HL-60 (cell line): ENCODE results near the gene TMEM134.

Source experiments
- DNase-seq, 2 experiments: peaks; one replicate each; pipeline ENCODE4 v3.0.0-alpha.2; 2010 to 2020; ENCODE audit warnings: low read depth in 1 of 2, low spot score in 1 of 2
- H3K27ac ChIP-seq: fragments of 250-450 bp; sonication (Bioruptor Pico); replicated peaks from 2 replicates; pipeline ENCODE4 v1.5.1; 2020; ENCODE audit warnings: mild to moderate bottlenecking, moderate library complexity
- H3K27me3 ChIP-seq: fragments of 250-450 bp; sonication (Bioruptor Pico); 2 replicates; pipeline ENCODE4 v1.5.1; 2021; ENCODE audit warnings: mild to moderate bottlenecking, moderate library complexity; ENCODE audit not compliant: insufficient read depth, poor library complexity, severe bottlenecking
- H3K4me3 ChIP-seq: replicated peaks from 2 replicates; pipeline ENCODE4 v1.5.1; 2011; ENCODE audit warnings: mild to moderate bottlenecking, control low read depth, low read length; ENCODE audit not compliant: insufficient read depth
- GABPA ChIP-seq: IDR thresholded peaks from 2 replicates; pipeline ENCODE4 v1.6.1; 2012; ENCODE audit warnings: low read depth
- POLR2AphosphoS5 ChIP-seq: IDR thresholded peaks from 2 replicates; pipeline ENCODE4 v1.6.1; 2012; ENCODE audit warnings: low read depth
- SPI1 ChIP-seq: IDR thresholded peaks from 2 replicates; pipeline ENCODE4 v1.6.1; 2012; ENCODE audit warnings: low read depth, mild to moderate bottlenecking, borderline replicate concordance
- TF ChIP-seq, protein P1 (sequence below): IDR thresholded peaks from 2 replicates; pipeline ENCODE4 v1.6.1; 2012; ENCODE audit warnings: low read depth; ENCODE audit not compliant: insufficient replicate concordance
- TF ChIP-seq, protein P2 (sequence below): IDR thresholded peaks from one replicate; pipeline ENCODE4 v1.5.1; 2011; ENCODE audit warnings: low read length, control low read depth, inconsistent platforms; ENCODE audit not compliant: insufficient read depth

Gene TMEM134

DNA sequence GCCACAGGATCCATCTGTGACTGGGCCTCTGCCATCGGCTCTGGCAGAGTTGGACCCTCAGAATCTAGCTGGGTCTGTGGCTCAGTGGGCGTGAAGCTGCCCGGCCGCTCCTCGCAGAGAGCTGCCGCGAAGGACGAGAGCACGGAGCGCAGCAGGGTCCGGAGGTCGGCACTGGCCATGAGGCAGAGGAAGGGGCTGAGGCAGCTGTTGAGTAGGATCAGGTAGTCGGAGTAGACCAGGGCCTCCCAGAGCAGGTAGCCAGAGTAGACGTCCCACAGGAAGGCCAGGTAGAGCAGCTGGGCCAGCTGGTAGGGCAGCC is 17.4 kb downstream of the TMEM134 start:
- Histone ChIP-seq H3K27ac (no peak overlapping the region), H3K27me3 (no peaks in the 10 kb centered on the region), H3K4me3 (no peak overlapping the region)
- no peak for DNase-seq
- TF ChIP-seq, protein P1, sequence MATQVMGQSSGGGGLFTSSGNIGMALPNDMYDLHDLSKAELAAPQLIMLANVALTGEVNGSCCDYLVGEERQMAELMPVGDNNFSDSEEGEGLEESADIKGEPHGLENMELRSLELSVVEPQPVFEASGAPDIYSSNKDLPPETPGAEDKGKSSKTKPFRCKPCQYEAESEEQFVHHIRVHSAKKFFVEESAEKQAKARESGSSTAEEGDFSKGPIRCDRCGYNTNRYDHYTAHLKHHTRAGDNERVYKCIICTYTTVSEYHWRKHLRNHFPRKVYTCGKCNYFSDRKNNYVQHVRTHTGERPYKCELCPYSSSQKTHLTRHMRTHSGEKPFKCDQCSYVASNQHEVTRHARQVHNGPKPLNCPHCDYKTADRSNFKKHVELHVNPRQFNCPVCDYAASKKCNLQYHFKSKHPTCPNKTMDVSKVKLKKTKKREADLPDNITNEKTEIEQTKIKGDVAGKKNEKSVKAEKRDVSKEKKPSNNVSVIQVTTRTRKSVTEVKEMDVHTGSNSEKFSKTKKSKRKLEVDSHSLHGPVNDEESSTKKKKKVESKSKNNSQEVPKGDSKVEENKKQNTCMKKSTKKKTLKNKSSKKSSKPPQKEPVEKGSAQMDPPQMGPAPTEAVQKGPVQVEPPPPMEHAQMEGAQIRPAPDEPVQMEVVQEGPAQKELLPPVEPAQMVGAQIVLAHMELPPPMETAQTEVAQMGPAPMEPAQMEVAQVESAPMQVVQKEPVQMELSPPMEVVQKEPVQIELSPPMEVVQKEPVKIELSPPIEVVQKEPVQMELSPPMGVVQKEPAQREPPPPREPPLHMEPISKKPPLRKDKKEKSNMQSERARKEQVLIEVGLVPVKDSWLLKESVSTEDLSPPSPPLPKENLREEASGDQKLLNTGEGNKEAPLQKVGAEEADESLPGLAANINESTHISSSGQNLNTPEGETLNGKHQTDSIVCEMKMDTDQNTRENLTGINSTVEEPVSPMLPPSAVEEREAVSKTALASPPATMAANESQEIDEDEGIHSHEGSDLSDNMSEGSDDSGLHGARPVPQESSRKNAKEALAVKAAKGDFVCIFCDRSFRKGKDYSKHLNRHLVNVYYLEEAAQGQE = no peak
- TF ChIP-seq, protein P2, sequence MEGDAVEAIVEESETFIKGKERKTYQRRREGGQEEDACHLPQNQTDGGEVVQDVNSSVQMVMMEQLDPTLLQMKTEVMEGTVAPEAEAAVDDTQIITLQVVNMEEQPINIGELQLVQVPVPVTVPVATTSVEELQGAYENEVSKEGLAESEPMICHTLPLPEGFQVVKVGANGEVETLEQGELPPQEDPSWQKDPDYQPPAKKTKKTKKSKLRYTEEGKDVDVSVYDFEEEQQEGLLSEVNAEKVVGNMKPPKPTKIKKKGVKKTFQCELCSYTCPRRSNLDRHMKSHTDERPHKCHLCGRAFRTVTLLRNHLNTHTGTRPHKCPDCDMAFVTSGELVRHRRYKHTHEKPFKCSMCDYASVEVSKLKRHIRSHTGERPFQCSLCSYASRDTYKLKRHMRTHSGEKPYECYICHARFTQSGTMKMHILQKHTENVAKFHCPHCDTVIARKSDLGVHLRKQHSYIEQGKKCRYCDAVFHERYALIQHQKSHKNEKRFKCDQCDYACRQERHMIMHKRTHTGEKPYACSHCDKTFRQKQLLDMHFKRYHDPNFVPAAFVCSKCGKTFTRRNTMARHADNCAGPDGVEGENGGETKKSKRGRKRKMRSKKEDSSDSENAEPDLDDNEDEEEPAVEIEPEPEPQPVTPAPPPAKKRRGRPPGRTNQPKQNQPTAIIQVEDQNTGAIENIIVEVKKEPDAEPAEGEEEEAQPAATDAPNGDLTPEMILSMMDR = no peak
- no peak for TF ChIP-seq GABPA
- TF ChIP-seq POLR2AphosphoS5 = no peak
- TF ChIP-seq SPI1 = no peak

DNA sequence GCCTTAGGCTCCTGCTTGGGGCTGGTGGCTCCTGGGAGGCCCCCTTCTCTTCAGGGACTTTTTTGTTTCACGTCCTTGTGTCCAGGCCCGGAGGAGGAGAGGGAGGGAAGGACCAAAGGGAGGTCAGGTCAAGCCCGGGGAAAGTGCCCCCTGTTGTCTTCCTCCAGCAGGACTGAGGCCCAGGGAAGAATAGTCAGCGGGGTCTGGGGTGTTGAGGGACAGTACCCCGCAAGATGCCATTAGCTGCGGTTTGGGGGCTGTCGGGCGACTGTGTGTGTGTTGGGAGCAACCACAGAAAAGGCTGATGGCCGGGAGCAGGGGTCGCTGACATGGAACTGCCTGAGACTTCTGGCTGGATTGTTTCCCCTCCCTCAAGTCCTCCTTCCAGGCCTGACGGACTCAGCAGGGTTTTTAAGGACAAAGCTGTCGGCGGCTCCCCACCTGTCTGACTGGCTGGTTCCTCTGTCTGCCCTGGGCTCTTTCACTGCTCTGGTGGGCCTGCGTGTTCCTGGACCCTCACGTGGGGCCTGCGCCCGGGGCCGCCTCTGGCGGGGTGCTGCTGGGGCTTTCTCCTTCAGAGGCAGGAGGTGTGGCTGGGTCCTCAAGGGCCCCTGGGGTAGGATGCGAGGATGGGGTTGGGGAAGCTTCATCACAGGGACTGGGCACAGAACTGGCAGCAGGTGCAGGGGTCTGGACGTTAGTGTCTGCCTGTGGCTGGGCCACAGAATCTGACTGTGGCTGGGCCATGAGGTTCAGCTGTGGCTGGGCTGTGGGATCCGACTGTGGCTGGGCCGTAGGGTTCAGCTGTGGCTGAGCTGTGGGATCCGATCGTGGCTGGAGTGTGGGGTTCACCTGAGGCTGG is 18.0 kb downstream of the TMEM134 start:
- TF ChIP-seq, protein P1 = no peak
- TF ChIP-seq SPI1 = no peak
- TF ChIP-seq, protein P2 = no peak
- TF ChIP-seq POLR2AphosphoS5 = no peak
- no peak for TF ChIP-seq GABPA
- no peak overlapping the region for H3K4me3 ChIP-seq
- no peak overlapping the region for H3K27ac ChIP-seq
- no peaks in the 10 kb centered on the region for H3K27me3 ChIP-seq
- DNase-seq = no peak

DNA sequence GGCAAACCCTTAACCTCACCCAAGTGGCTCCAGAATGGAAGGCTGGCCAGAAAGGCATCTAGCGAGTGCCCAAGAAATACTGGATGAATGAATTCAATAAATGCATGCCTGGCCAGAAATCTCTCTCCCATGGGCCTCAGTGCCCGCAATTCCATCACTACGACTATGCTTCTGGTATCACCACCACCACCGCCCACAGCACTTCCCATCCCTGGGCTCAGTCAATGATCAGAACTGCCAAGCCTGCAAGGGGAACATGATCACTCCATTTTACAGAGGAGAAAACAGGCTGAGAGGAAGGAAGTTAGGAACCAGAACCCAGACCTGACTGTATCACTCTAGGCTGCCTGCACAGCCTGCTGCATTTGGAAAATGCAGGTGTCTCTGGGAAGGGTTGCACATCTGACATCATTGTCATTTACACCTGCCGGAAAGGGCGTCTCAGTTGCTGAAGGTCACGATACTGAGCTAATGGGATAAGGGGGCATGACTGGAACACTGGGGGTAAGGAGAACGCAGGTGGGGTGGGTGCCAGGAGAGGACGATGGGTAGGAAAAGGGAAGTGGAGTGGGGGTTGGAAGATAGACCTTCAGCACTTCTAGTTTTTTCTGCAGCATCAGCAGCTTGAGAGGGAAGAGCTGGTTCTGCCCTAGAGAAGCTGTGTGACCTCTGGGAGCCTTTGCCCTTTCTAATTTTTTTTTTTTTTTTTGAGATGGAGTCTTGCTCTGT is 19.8 kb downstream of the TMEM134 start:
- TF ChIP-seq, protein P1 = no peak
- TF ChIP-seq SPI1 = peak; percentile 91
- peak in 1 of 2 experiments; percentile 53 for DNase-seq
- Histone ChIP-seq H3K4me3 (no peak overlapping the region), H3K27me3 (no peaks in the 10 kb centered on the region), H3K27ac (no peak overlapping the region)
